A549 (cell line): ENCODE results near the gene RGL1. TPM values are rescaled to one million over a fixed set of nuclear protein-coding genes. Genes with fewer than 3 reads are reported as not detected.

Experiments
- ATAC-seq, 2 experiments: fragments of 200-7000 bp in 1 of 2; fragments of >200 bp in 1 of 2; cut with Nextera tagmentation in 1 of 2; cut with Tn5 transposase in 1 of 2; 3 replicates each; pipeline versions ENCODE4 v1.8.0 to v1.9.1; 2018 to 2020; ENCODE audit warnings: mild to moderate bottlenecking in 1 of 2, moderate library complexity in 1 of 2
- CTCF ChIA-PET: fragments of 300-600 bp; sonication (Branson Sonifier 250); formaldehyde crosslinking; extraction: SDS; loops from one replicate; lab custom pipeline; 2021; ENCODE audit warnings: antibody characterized with exemption, inconsistent platforms; lab: Yijun Ruan, JAX
- POLR2A ChIA-PET: fragments of 350-600 bp; formaldehyde crosslinking; extraction: SDS; loops from one replicate; lab custom pipeline; 2021; ENCODE audit warnings: antibody characterized with exemption, inconsistent platforms; lab: Yijun Ruan, JAX
- DNase-seq, 2 experiments: peaks; one replicate each; pipeline versions ENCODE4 v3.0.0 to v3.0.0-alpha.2; 2011 to 2016; ENCODE audit warnings: low read depth in 1 of 2, low spot score in 1 of 2
- FAIRE-seq: peaks from 2 replicates; lab custom pipeline; 2011; peaks lifted over from hg19 to GRCh38; lab: Jason Lieb, UNC
- H3K27ac ChIP-seq, 2 experiments: fragments of >200 bp; sonication (Bioruptor Twin); formaldehyde crosslinking; 3 replicates each; pipeline ENCODE4 v1.5.1; 2016 to 2017
- H3K4me1 ChIP-seq: fragments of >200 bp; sonication (Bioruptor Twin); formaldehyde crosslinking; 3 replicates; pipeline ENCODE4 v1.6.1; 2016
- H3K4me2 ChIP-seq: fragments of >200 bp; sonication (Bioruptor Twin); formaldehyde crosslinking; 3 replicates; pipeline ENCODE4 v1.6.1; 2016
- H3K4me3 ChIP-seq: fragments of >200 bp; sonication (Bioruptor Twin); formaldehyde crosslinking; 3 replicates; pipeline ENCODE4 v1.5.1; 2016
- H3K9me3 ChIP-seq: fragments of >200 bp; sonication (Bioruptor Twin); formaldehyde crosslinking; 3 replicates; pipeline ENCODE4 v1.6.1; 2016
- CBX2 ChIP-seq: fragments of 200-600 bp; sonication (generic); IDR thresholded peaks from 2 replicates; pipeline ENCODE4 v1.6.1; 2016; ENCODE audit warnings: low read depth, mild to moderate bottlenecking, borderline replicate concordance
- CBX8 ChIP-seq: fragments of 200-600 bp; sonication (generic); IDR thresholded peaks from 2 replicates; pipeline ENCODE4 v1.6.1; 2016
- CEBPB ChIP-seq, 2 experiments: fragments of >200 bp in 1 of 2; sonication (Bioruptor Twin) in 1 of 2; formaldehyde crosslinking in 1 of 2; IDR thresholded peaks; 2 replicates each; pipeline ENCODE4 v1.6.1; 2012 to 2016
- CHD2 ChIP-seq: fragments of 150-350 bp; IDR thresholded peaks from 2 replicates; pipeline ENCODE4 v1.6.1; 2014; ENCODE audit warnings: low read length; ENCODE audit not compliant: partially characterized antibody
- EHF ChIP-seq: fragments of 250-450 bp; sonication (Bioruptor Pico); IDR thresholded peaks from 2 replicates; pipeline ENCODE4 v1.5.0; 2020; ENCODE audit warnings: mild to moderate bottlenecking
- FOSB ChIP-seq: fragments of 250-450 bp; sonication (Bioruptor Pico); IDR thresholded peaks from 2 replicates; pipeline ENCODE4 v1.5.0; 2020; ENCODE audit warnings: mild to moderate bottlenecking, moderate library complexity
- FOSL2 ChIP-seq, 2 experiments: fragments of 450-650 bp in 1 of 2; fragments of >200 bp in 1 of 2; sonication (Bioruptor Twin) in 1 of 2; formaldehyde crosslinking; IDR thresholded peaks; 2 replicates each; pipeline versions ENCODE4 v1.5.0 to v1.6.1; 2016 to 2020; ENCODE audit warnings: mild to moderate bottlenecking in 1 of 2, moderate library complexity in 1 of 2
- GATA3 ChIP-seq: IDR thresholded peaks from 2 replicates; pipeline ENCODE4 v1.6.1; 2012; ENCODE audit warnings: borderline replicate concordance
- HOXB5 ChIP-seq: fragments of 250-450 bp; sonication (Bioruptor Pico); IDR thresholded peaks from 2 replicates; pipeline ENCODE4 v1.5.0; 2020; ENCODE audit warnings: mild to moderate bottlenecking, moderate library complexity
- KDM1A ChIP-seq: fragments of 200-600 bp; sonication (generic); IDR thresholded peaks from 2 replicates; pipeline ENCODE4 v1.6.1; 2016; ENCODE audit warnings: low read depth, mild to moderate bottlenecking
- KDM5A ChIP-seq: fragments of 200-600 bp; sonication (generic); IDR thresholded peaks from 2 replicates; pipeline ENCODE4 v1.6.1; 2016; ENCODE audit warnings: antibody characterized with exemption, mild to moderate bottlenecking
- NFE2L2 ChIP-seq: fragments of 150-350 bp; conservative IDR thresholded peaks from 2 replicates; pipeline ENCODE4 v1.6.1; 2014; ENCODE audit warnings: low read length
- PHF8 ChIP-seq: fragments of 200-600 bp; sonication (generic); IDR thresholded peaks from 2 replicates; pipeline ENCODE4 v1.6.1; 2016; ENCODE audit warnings: low read depth, mild to moderate bottlenecking, antibody characterized with exemption, moderate library complexity, borderline replicate concordance
- RAD21 ChIP-seq, 2 experiments: fragments of >200 bp in 1 of 2; sonication (Bioruptor Twin) in 1 of 2; formaldehyde crosslinking in 1 of 2; IDR thresholded peaks in 1 of 2; conservative IDR thresholded peaks in 1 of 2; 2 replicates in 1 of 2; 3 replicates in 1 of 2; pipeline ENCODE4 v1.6.1; 2012 to 2018; ENCODE audit warnings: inconsistent platforms in 1 of 2
- RARB ChIP-seq: fragments of 250-450 bp; sonication (Bioruptor Pico); IDR thresholded peaks from 2 replicates; pipeline ENCODE4 v1.8.0; 2021; ENCODE audit warnings: mild to moderate bottlenecking, moderate library complexity
- RFX5 ChIP-seq: fragments of 450-650 bp; IDR thresholded peaks from 2 replicates; pipeline ENCODE4 v1.7.1; 2014; ENCODE audit warnings: antibody characterized with exemption, mild to moderate bottlenecking, moderate library complexity
- TP53 ChIP-seq: fragments of 250-450 bp; sonication (Bioruptor Pico); IDR thresholded peaks from 2 replicates; pipeline ENCODE4 v1.5.0; 2021; ENCODE audit warnings: mild to moderate bottlenecking, moderate library complexity
- ZC3H11A ChIP-seq: fragments of 450-650 bp; IDR thresholded peaks from 2 replicates; pipeline ENCODE4 v1.6.1; 2014; ENCODE audit warnings: antibody characterized with exemption, mild to moderate bottlenecking
- ZFP36 ChIP-seq: fragments of 450-650 bp; IDR thresholded peaks from 2 replicates; pipeline ENCODE4 v1.6.1; 2014; ENCODE audit warnings: borderline replicate concordance; ENCODE audit not compliant: partially characterized antibody
- ZNF302 ChIP-seq: fragments of 250-450 bp; sonication (Bioruptor Pico); IDR thresholded peaks from 2 replicates; pipeline ENCODE4 v1.9.0; 2021; ENCODE audit warnings: inconsistent platforms, mild to moderate bottlenecking, moderate library complexity
- ZSCAN20 ChIP-seq: fragments of 250-450 bp; sonication (Bioruptor Pico); IDR thresholded peaks from 2 replicates; pipeline ENCODE4 v1.8.0; 2022; ENCODE audit warnings: mild to moderate bottlenecking, moderate library complexity
- WGBS: methylation state at CpG from one replicate; pipeline ENCODE4 v1.1.6; 2017; ENCODE audit errors: missing lambda C conversion rate; 5-methylcytosine and 5-hydroxymethylcytosine counted together
- polyA plus RNA-seq, 4 experiments: library from polyadenylated mRNA; depleted of rRNA in 3 of 4; stranded (reverse); fragments of >200 nt; fragmentation: RNase III in 1 of 4; extraction: RNeasy Plus Mini Kit Qiagen cat#74134 plus additional on column Dnase treatment in 1 of 4; gene quantifications; 2 replicates in 3 of 4; 3 replicates in 1 of 4; pipeline ENCODE4 v1.2.3, GENCODE V29; 2011 to 2017
- TF ChIP-seq, protein P1 (sequence below): fragments of >200 bp; sonication (Bioruptor Twin); formaldehyde crosslinking; IDR thresholded peaks from 3 replicates; pipeline ENCODE4 v1.5.1; 2016
- TF ChIP-seq, protein P2 (sequence below): fragments of >200 bp; sonication (Bioruptor Twin); formaldehyde crosslinking; IDR thresholded peaks from 3 replicates; pipeline ENCODE4 v1.6.1; 2016
- TF ChIP-seq, protein P3 (sequence below): fragments of 250-450 bp; sonication (Bioruptor Pico); IDR thresholded peaks from 2 replicates; pipeline ENCODE4 v1.5.0; 2020; ENCODE audit warnings: low read depth, mild to moderate bottlenecking, moderate library complexity
- TF ChIP-seq, protein P4 (sequence below): fragments of 150-350 bp; IDR thresholded peaks from 2 replicates; pipeline ENCODE4 v1.6.1; 2014; ENCODE audit warnings: low read depth, mild to moderate bottlenecking, low read length
- TF ChIP-seq, protein P5 (sequence below): IDR thresholded peaks from 2 replicates; pipeline ENCODE4 v1.6.1; 2012
- TF ChIP-seq, protein P6 (sequence below): IDR thresholded peaks from 2 replicates; pipeline ENCODE4 v1.6.1; 2012

The RGL1 gene
- polyA plus RNA-seq, 2 of the 4 experiments (the other 2 are of a cell fraction): 1.0 to 3.8 TPM

DNA sequence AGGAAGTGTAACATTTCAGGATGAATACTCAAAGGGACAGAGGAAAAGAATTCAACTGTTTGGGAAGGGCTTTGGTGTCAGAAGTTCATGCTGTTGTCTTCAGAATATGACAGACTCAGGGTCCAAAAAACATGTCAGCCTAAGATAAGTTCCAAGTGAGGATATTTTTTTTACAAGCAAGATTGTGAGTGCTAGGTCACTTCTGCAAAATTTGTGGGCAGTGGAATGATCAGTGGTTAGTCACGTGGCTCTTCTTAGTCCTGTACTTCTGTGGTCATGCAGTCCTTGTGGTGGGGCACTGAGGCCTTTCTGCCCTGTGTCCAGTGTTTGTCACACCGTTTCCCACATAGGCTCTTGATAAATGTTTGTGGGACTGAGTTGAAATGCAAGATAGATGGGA lies 5.2 kb downstream of the RGL1 start (continued):
- TF ChIP-seq, protein P1, sequence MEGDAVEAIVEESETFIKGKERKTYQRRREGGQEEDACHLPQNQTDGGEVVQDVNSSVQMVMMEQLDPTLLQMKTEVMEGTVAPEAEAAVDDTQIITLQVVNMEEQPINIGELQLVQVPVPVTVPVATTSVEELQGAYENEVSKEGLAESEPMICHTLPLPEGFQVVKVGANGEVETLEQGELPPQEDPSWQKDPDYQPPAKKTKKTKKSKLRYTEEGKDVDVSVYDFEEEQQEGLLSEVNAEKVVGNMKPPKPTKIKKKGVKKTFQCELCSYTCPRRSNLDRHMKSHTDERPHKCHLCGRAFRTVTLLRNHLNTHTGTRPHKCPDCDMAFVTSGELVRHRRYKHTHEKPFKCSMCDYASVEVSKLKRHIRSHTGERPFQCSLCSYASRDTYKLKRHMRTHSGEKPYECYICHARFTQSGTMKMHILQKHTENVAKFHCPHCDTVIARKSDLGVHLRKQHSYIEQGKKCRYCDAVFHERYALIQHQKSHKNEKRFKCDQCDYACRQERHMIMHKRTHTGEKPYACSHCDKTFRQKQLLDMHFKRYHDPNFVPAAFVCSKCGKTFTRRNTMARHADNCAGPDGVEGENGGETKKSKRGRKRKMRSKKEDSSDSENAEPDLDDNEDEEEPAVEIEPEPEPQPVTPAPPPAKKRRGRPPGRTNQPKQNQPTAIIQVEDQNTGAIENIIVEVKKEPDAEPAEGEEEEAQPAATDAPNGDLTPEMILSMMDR: no peak
- no peak for TF ChIP-seq HOXB5 (CRISPR knock-in tag)
- no peak for TF ChIP-seq PHF8
- TF ChIP-seq ZC3H11A: no peak
- TF ChIP-seq TP53 (CRISPR knock-in tag): no peak

DNA sequence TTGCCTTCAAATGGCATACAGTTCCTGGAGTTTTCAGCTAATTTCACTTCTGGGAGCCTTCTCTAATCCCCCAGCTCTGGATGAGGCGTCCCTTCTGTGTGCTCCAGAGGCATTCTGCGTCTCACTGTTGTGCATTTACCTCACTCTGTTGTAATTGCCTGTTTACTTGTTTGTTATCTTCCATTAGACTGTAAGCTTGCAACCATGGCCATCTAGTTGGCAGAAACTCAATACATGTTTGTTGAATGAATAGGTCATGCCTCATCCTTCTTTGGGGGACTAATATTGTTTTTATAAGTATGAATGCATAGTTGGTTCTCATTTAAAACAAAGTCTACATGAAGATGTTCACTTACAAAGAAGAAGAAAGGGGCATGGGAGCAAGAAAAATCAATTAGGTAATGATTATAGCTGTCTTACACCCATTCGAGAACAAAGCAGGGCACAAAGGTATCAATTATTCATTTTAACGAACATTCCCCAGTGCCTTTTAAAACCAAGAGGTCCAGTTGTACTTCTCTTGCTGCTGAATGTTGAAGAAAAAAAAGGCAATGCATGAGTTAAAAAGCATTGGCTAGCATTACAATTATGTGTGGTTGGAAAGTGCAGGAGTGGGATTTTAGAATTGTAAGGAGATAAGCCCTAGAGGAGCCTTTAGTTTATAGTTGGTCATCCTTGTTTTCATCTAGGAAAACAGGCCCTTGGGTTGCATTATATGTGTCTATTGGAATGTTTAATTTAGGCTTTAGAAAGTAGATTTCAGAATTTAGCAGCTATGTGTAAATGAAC lies 6.0 kb downstream of the RGL1 start:
- no peak overlapping the region for H3K4me2 ChIP-seq
- ChIA-PET POLR2A (no interaction called here), CTCF (no interaction called here)
- H3K4me3 ChIP-seq: no peak overlapping the region
- no peak overlapping the region for H3K27ac ChIP-seq
- FAIRE-seq (no peak), DNase-seq (no peak), ATAC-seq (no peak)
- H3K4me1 ChIP-seq: peaks cover 13% of the 10 kb centered on the region; the same call in 1 of the 3 replicates
- 75% methylated on average over 4 of the region's 4 CpGs for WGBS
- H3K9me3 ChIP-seq: no peaks in the 10 kb centered on the region
- TF ChIP-seq RFX5 (no peak), CBX2 (no peak), CHD2 (no peak), KDM1A (no peak), HOXB5 (CRISPR knock-in tag) (no peak), CEBPB (IDR thresholded peaks at IDR 0.05) (no peak), CBX8 (no peak), ZFP36 (no peak)
- TF ChIP-seq, protein P2, sequence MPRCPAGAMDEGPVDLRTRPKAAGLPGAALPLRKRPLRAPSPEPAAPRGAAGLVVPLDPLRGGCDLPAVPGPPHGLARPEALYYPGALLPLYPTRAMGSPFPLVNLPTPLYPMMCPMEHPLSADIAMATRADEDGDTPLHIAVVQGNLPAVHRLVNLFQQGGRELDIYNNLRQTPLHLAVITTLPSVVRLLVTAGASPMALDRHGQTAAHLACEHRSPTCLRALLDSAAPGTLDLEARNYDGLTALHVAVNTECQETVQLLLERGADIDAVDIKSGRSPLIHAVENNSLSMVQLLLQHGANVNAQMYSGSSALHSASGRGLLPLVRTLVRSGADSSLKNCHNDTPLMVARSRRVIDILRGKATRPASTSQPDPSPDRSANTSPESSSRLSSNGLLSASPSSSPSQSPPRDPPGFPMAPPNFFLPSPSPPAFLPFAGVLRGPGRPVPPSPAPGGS: no peak
- TF ChIP-seq, protein P3, sequence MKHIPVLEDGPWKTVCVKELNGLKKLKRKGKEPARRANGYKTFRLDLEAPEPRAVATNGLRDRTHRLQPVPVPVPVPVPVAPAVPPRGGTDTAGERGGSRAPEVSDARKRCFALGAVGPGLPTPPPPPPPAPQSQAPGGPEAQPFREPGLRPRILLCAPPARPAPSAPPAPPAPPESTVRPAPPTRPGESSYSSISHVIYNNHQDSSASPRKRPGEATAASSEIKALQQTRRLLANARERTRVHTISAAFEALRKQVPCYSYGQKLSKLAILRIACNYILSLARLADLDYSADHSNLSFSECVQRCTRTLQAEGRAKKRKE: no peak
- TF ChIP-seq, protein P4, sequence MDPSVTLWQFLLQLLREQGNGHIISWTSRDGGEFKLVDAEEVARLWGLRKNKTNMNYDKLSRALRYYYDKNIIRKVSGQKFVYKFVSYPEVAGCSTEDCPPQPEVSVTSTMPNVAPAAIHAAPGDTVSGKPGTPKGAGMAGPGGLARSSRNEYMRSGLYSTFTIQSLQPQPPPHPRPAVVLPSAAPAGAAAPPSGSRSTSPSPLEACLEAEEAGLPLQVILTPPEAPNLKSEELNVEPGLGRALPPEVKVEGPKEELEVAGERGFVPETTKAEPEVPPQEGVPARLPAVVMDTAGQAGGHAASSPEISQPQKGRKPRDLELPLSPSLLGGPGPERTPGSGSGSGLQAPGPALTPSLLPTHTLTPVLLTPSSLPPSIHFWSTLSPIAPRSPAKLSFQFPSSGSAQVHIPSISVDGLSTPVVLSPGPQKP: no peak

DNA sequence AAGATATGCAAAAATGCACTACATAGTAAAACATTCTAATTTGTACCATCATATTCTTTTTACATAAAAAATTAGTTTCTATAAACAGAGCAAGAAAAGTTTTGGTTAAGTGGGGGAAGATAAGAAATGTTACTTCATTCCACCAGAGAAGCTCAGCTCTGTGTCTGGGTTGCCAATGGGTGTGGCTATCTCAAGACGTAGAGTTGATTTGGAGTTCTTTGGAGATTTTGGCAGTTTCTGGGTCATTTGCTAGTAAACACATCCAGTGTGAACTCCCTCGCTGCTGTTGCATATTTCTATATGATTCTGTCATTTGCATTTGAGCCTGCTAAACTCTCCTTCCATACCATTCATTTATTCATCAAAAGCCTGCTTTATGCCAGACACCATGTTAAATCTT lies 7.2 kb downstream of the RGL1 start:
- H3K4me1 ChIP-seq: peaks cover 13% of the 10 kb centered on the region; the same call in 1 of the 3 replicates
- H3K4me2 ChIP-seq: no peak overlapping the region
- no peak overlapping the region for H3K27ac ChIP-seq
- DNase-seq (no peak), FAIRE-seq (no peak), ATAC-seq (no peak)
- H3K4me3 ChIP-seq: no peak overlapping the region
- no peaks in the 10 kb centered on the region for H3K9me3 ChIP-seq
- ChIA-PET POLR2A (no interaction called here), CTCF (interaction anchor here (1.3 kb wide), 1 partner anchor 14 kb away, joined by 3 read pairs; no protein-coding TSS in a partner anchor)
- WGBS: 62% methylated on average over 2 of the region's 2 CpGs
- TF ChIP-seq RARB (CRISPR knock-in tag): no peak
- TF ChIP-seq, protein P5, sequence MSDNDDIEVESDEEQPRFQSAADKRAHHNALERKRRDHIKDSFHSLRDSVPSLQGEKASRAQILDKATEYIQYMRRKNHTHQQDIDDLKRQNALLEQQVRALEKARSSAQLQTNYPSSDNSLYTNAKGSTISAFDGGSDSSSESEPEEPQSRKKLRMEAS: no peak
- TF ChIP-seq KDM5A: no peak
- no peak for TF ChIP-seq CHD2
- TF ChIP-seq ZNF302 (CRISPR knock-in tag): no peak
- TF ChIP-seq EHF (CRISPR knock-in tag): no peak
- TF ChIP-seq FOSB (CRISPR knock-in tag): no peak
- TF ChIP-seq RAD21 (conservative IDR thresholded peaks at IDR 0.05 in 1 of 2, IDR thresholded peaks at IDR 0.05 in 1 of 2): no peak
- TF ChIP-seq GATA3: no peak
- no peak for TF ChIP-seq ZSCAN20 (CRISPR knock-in tag)
- TF ChIP-seq NFE2L2: no peak
- TF ChIP-seq, protein P6, sequence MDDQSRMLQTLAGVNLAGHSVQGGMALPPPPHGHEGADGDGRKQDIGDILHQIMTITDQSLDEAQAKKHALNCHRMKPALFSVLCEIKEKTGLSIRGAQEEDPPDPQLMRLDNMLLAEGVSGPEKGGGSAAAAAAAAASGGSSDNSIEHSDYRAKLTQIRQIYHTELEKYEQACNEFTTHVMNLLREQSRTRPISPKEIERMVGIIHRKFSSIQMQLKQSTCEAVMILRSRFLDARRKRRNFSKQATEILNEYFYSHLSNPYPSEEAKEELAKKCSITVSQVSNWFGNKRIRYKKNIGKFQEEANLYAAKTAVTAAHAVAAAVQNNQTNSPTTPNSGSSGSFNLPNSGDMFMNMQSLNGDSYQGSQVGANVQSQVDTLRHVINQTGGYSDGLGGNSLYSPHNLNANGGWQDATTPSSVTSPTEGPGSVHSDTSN: no peak
- TF ChIP-seq FOSL2 (IDR thresholded peaks at IDR 0.05): no peak
- no peak for TF ChIP-seq FOSL2 (CRISPR knock-in tag; IDR thresholded peaks at IDR 0.05)
- TF ChIP-seq, protein P3: no peak
